ENCODE results near the gene SNUPN.

GRCh38 chr15:75648156-75649000 lies 22.9 kb upstream of the SNUPN start:
- no peak for TF ChIP-seq CTCF (IDR thresholded peaks at IDR 0.05)
- TF ChIP-seq POLR2A (IDR thresholded peaks at IDR 0.05) = no peak

Measured in body of pancreas (tissue), 4 donors.